ENCODE results near the gene NEMF. TPM values are rescaled to one million over a fixed set of nuclear protein-coding genes. Genes with fewer than 3 reads are reported as not detected.
"Not testable (repeated sequence)": the region's sequence is repeated elsewhere in the genome, so short reads cannot be mapped to it uniquely, and the experiment has no call there.

NEMF gene
- total RNA-seq, 4 donors from 2014 or later = 31.3 to 95.2 (median 55.9) TPM

- whole genome bisulfite sequencing, 2 donors = 1 to 2% methylated on average over 14 of the region's 14 CpGs
- intact Hi-C loops (cut with DNase I; ENCODE audit: low total_unique reads) = no loop called here
- no peak for TF ChIP-seq POLR2A (IDR thresholded peaks at IDR 0.05)
- TF ChIP-seq CTCF (IDR thresholded peaks at IDR 0.05) = no peak
- peak overlapping the region; percentile 91 for H3K4me3 ChIP-seq (ENCODE audit: low read depth, poor library complexity, severe bottlenecking)
- no peak for DNase-seq (ENCODE audit: low spot score in 2 of 2)
Measured at GRCh38 chr14:49853158-49853477, 530 bp upstream of the NEMF start.

GRCh38 chr14:49851813-49852212 lies 775 bp downstream of the NEMF start:
- TF ChIP-seq CTCF (IDR thresholded peaks at IDR 0.05) = no peak
- no peak for TF ChIP-seq POLR2A (IDR thresholded peaks at IDR 0.05)
- DNase-seq (ENCODE audit: low spot score in 2 of 2) = no peak
- peak overlapping the region; percentile 91 for H3K4me3 ChIP-seq (ENCODE audit: low read depth, poor library complexity, severe bottlenecking)
- intact Hi-C loops (cut with DNase I; ENCODE audit: low total_unique reads) = no loop called here
- 4 to 6% methylated on average over 7 of the region's 7 CpGs for WGBS, 2 donors

GRCh38 chr14:49849213-49849847 lies 3.3 kb downstream of the NEMF start:
- intact Hi-C loops (cut with DNase I; ENCODE audit: low total_unique reads) = no loop called here
- no peak for DNase-seq (ENCODE audit: low spot score in 2 of 2)
- TF ChIP-seq POLR2A (IDR thresholded peaks at IDR 0.05) (no peak), CTCF (IDR thresholded peaks at IDR 0.05) (no peak)
- no peak overlapping the region for H3K4me3 ChIP-seq (ENCODE audit: low read depth, poor library complexity, severe bottlenecking)
- 83 to 96% methylated on average over 1 of the region's 1 CpG for WGBS, 2 donors

GRCh38 chr14:49828640-49829039 lies 23.9 kb downstream of the NEMF start:
- 94 to 95% methylated on average over 2 of the region's 2 CpGs for WGBS, 2 donors
- TF ChIP-seq CTCF (IDR thresholded peaks at IDR 0.05) (no peak), POLR2A (IDR thresholded peaks at IDR 0.05) (no peak)
- intact Hi-C loops (cut with DNase I; ENCODE audit: low total_unique reads) = no loop called here
- H3K4me3 ChIP-seq (ENCODE audit: low read depth, poor library complexity, severe bottlenecking) = no peak overlapping the region
- no peak for DNase-seq (ENCODE audit: low spot score in 2 of 2)

- intact Hi-C loops (cut with DNase I; ENCODE audit: low total_unique reads) = no loop called here
- TF ChIP-seq POLR2A (IDR thresholded peaks at IDR 0.05) (no peak), CTCF (IDR thresholded peaks at IDR 0.05) (no peak)
- no peak overlapping the region for H3K4me3 ChIP-seq (ENCODE audit: low read depth, poor library complexity, severe bottlenecking)
- 96 to 98% methylated on average over 12 of the region's 12 CpGs for WGBS, 2 donors
- no peak for DNase-seq (ENCODE audit: low spot score in 2 of 2)
Measured at GRCh38 chr14:49820176-49820575, 32.4 kb downstream of the NEMF start.

- no peak for DNase-seq (ENCODE audit: low spot score in 2 of 2)
- intact Hi-C loops (cut with DNase I; ENCODE audit: low total_unique reads) = no loop called here
- TF ChIP-seq POLR2A (IDR thresholded peaks at IDR 0.05) (no peak), CTCF (IDR thresholded peaks at IDR 0.05) (no peak)
Measured at GRCh38 chr14:49816844-49817243, 35.7 kb downstream of the NEMF start.

GRCh38 chr14:49816118-49816517 lies 36.5 kb downstream of the NEMF start:
- 99% methylated on average over 2 of the region's 2 CpGs for WGBS, 2 donors
- intact Hi-C loops (cut with DNase I; ENCODE audit: low total_unique reads); H3K4me3 ChIP-seq (ENCODE audit: low read depth, poor library complexity, severe bottlenecking); DNase-seq (ENCODE audit: low spot score in 2 of 2): not testable (repeated sequence)

More at GRCh38 chr14:49816844-49817243, 35.7 kb downstream of the NEMF start:
- H3K4me3 ChIP-seq (ENCODE audit: low read depth, poor library complexity, severe bottlenecking) = no peak overlapping the region
- WGBS, 2 donors = 95 to 98% methylated on average over 3 of the region's 3 CpGs
